Osteoblast (primary cell): ENCODE data around the gene XXYLT1. TPM values are rescaled to one million over a fixed set of nuclear protein-coding genes. Genes with fewer than 3 reads are reported as not detected.
A peak's percentile ranks its signal among the peaks of the same experiment; 100 is the strongest.

Experiments
- DNase-seq: peaks from one replicate; pipeline ENCODE4 v3.0.0; 2011; ENCODE audit warnings: low spot score, mixed read lengths; ENCODE audit not compliant: insufficient read length; ENCODE audit errors: missing footprints
- H2AFZ ChIP-seq: 2 replicates; pipeline ENCODE4 v1.6.0; 2011; ENCODE audit warnings: mild to moderate bottlenecking, low read length
- H3K27ac ChIP-seq: 2 replicates; pipeline ENCODE4 v1.5.1; 2011; ENCODE audit warnings: mild to moderate bottlenecking, low read depth, low read length, moderate library complexity
- H3K27me3 ChIP-seq: 2 replicates; pipeline ENCODE4 v1.6.0; 2012; ENCODE audit warnings: mild to moderate bottlenecking, control low read depth, inconsistent platforms, low read length, moderate library complexity; ENCODE audit not compliant: insufficient read depth
- H3K36me3 ChIP-seq: 2 replicates; pipeline ENCODE4 v1.5.1; 2011; ENCODE audit warnings: mild to moderate bottlenecking, low read length, control low read depth, moderate library complexity; ENCODE audit not compliant: insufficient read depth
- H3K4me1 ChIP-seq: 2 replicates; pipeline ENCODE4 v1.5.1; 2011; ENCODE audit warnings: mild to moderate bottlenecking, low read length, control low read depth, moderate library complexity; ENCODE audit not compliant: insufficient read depth
- H3K4me2 ChIP-seq: 2 replicates; pipeline ENCODE4 v1.6.0; 2011; ENCODE audit warnings: mild to moderate bottlenecking, low read length; ENCODE audit not compliant: insufficient read depth
- H3K4me3 ChIP-seq: fragments of 200-600 bp; sonication (generic); 3 replicates; pipeline ENCODE4 v1.5.1; 2012; ENCODE audit warnings: mild to moderate bottlenecking, low read length, inconsistent platforms; ENCODE audit not compliant: insufficient read depth
- H3K79me2 ChIP-seq: 2 replicates; pipeline ENCODE4 v1.6.0; 2012; ENCODE audit warnings: mild to moderate bottlenecking, low read length, control low read depth, inconsistent platforms; ENCODE audit not compliant: insufficient read depth
- H3K9me3 ChIP-seq: 2 replicates; pipeline ENCODE4 v1.5.1; 2011; ENCODE audit warnings: low read depth, low read length, control low read depth
- H4K20me1 ChIP-seq: 2 replicates; pipeline ENCODE4 v1.6.0; 2012; ENCODE audit warnings: mild to moderate bottlenecking, low read length, control low read depth; ENCODE audit not compliant: insufficient read depth
- CTCF ChIP-seq: IDR thresholded peaks from 2 replicates; pipeline ENCODE4 v1.5.1; 2011; ENCODE audit warnings: mild to moderate bottlenecking, low read depth, low read length, moderate library complexity; ENCODE audit errors: extremely low read depth
- total RNA-seq: library from RNA; depleted of rRNA; stranded (reverse); fragments of >200 nt; gene quantifications from 2 replicates; pipeline ENCODE4 v1.2.3, GENCODE V29; 2012

The XXYLT1 gene
- total RNA-seq, 1 donor: 28.2 TPM

DNA sequence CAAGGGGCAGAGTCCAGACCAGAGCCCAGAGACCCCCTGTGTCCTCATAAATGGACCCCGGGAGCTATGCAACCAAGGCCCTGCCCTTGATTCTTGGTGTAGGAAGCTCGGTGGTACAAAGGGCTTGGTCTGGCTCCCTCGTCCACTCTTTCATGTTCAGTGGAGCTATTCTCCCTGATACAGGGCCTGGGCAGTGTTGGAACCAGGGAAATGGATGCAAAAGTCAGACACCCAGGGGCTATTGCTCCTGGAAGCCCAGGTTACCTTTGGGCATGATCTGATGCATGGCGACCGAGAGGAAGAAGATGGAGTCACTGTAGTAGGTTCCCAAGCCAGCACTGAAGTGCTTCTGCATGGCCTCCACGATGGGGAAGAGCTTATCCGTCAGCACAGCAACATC lies 44.5 kb downstream of the XXYLT1 start:
- H4K20me1 ChIP-seq: no peaks in the 10 kb centered on the region
- H3K4me1 ChIP-seq: peaks cover 24% of the 10 kb centered on the region
- no peak overlapping the region for H3K27ac ChIP-seq
- H3K27me3 ChIP-seq: no peaks in the 10 kb centered on the region
- no peaks in the 10 kb centered on the region for H3K9me3 ChIP-seq
- no peak overlapping the region for H3K4me3 ChIP-seq
- TF ChIP-seq CTCF: no peak
- H3K36me3 ChIP-seq: no peaks in the 10 kb centered on the region
- H2AFZ ChIP-seq: no peak overlapping the region
- DNase-seq: no peak
- H3K79me2 ChIP-seq: peaks cover 3% of the 10 kb centered on the region
- H3K4me2 ChIP-seq: no peak overlapping the region

GRCh38 chr3:195224980-195225580 lies 45.9 kb downstream of the XXYLT1 start:
- Histone ChIP-seq H3K4me3 (no peak overlapping the region), H3K9me3 (no peaks in the 10 kb centered on the region), H4K20me1 (no peaks in the 10 kb centered on the region), H3K27ac (no peak overlapping the region), H3K4me1 (peaks cover 28% of the 10 kb centered on the region), H2AFZ (no peak overlapping the region), H3K27me3 (no peaks in the 10 kb centered on the region), H3K4me2 (no peak overlapping the region), H3K79me2 (peaks cover 7% of the 10 kb centered on the region), H3K36me3 (no peaks in the 10 kb centered on the region)
- TF ChIP-seq CTCF: no peak
- no peak for DNase-seq

- no peaks in the 10 kb centered on the region for H4K20me1 ChIP-seq
- no peaks in the 10 kb centered on the region for H3K27me3 ChIP-seq
- H3K4me3 ChIP-seq: no peak overlapping the region
- peak overlapping the region; percentile 89 for H3K27ac ChIP-seq
- peak overlapping the region; percentile 40 for H2AFZ ChIP-seq
- H3K79me2 ChIP-seq: peaks cover 7% of the 10 kb centered on the region
- peak overlapping the region; percentile 73 for H3K4me2 ChIP-seq
- H3K4me1 ChIP-seq: peaks cover 28% of the 10 kb centered on the region
- no peaks in the 10 kb centered on the region for H3K36me3 ChIP-seq
- DNase-seq: no peak
- H3K9me3 ChIP-seq: no peaks in the 10 kb centered on the region
- no peak for TF ChIP-seq CTCF
Observed at GRCh38 chr3:195224156-195224979, 46.6 kb downstream of the XXYLT1 start.
